H1 (cell line): ENCODE measurements around the gene MPP4. TPM values are rescaled to one million over a fixed set of nuclear protein-coding genes. Genes with fewer than 3 reads are reported as not detected.

Experiments used
- CTCF ChIA-PET: fragments of 300-600 bp; sonication (Branson Sonifier 250); formaldehyde crosslinking; loops from one replicate; lab custom pipeline; 2021; ENCODE audit not compliant: partially characterized antibody; lab: Charles Lee
- POLR2A ChIA-PET: fragments of 300-600 bp; sonication (Branson Sonifier 250); formaldehyde crosslinking; loops from one replicate; lab custom pipeline; 2021; ENCODE audit warnings: inconsistent platforms; ENCODE audit not compliant: partially characterized antibody; lab: Charles Lee
- DNase-seq, 2 experiments: peaks; one replicate each; pipeline versions ENCODE4 v3.0.0 to v3.0.0-alpha.2; 2010 to 2022; ENCODE audit warnings: low spot score in 2 of 2, low read depth in 1 of 2, mixed read lengths in 1 of 2
- FAIRE-seq: peaks from 2 replicates; lab custom pipeline; 2011; peaks lifted over from hg19 to GRCh38; lab: Jason Lieb, UNC
- H2AFZ ChIP-seq: 2 replicates; pipeline ENCODE4 v1.8.1; 2012; ENCODE audit warnings: low read length, inconsistent platforms
- H2AK5ac ChIP-seq: 2 replicates; pipeline ENCODE4 v1.6.1; 2013; ENCODE audit warnings: low read depth, low read length
- H2BK120ac ChIP-seq: replicated peaks from 2 replicates; pipeline ENCODE3; 2013; ENCODE audit warnings: low read depth, low read length, inconsistent platforms
- H2BK12ac ChIP-seq: 2 replicates; pipeline ENCODE4 v1.6.1; 2013; ENCODE audit warnings: low read depth, low read length
- H2BK15ac ChIP-seq: 2 replicates; pipeline ENCODE4 v1.6.1; 2013; ENCODE audit warnings: low read length
- H2BK20ac ChIP-seq: 2 replicates; pipeline ENCODE4 v1.6.1; 2013; ENCODE audit warnings: low read length
- H2BK5ac ChIP-seq: 2 replicates; pipeline ENCODE4 v1.6.1; 2013; ENCODE audit warnings: low read depth, low read length
- H3K14ac ChIP-seq: 2 replicates; pipeline ENCODE4 v1.6.1; 2013; ENCODE audit warnings: inconsistent platforms; ENCODE audit not compliant: insufficient read length
- H3K18ac ChIP-seq: 2 replicates; pipeline ENCODE4 v1.6.1; 2013; ENCODE audit warnings: low read length; ENCODE audit errors: extremely low read depth
- H3K23ac ChIP-seq: 2 replicates; pipeline ENCODE4 v1.6.1; 2013; ENCODE audit warnings: inconsistent platforms; ENCODE audit not compliant: insufficient read length
- H3K23me2 ChIP-seq: 2 replicates; pipeline ENCODE4 v1.6.1; 2013; ENCODE audit warnings: low read depth, low read length
- H3K27ac ChIP-seq: 2 replicates; pipeline ENCODE4 v1.6.1; 2011; ENCODE audit warnings: low read depth, low read length, inconsistent platforms
- H3K27me3 ChIP-seq, 4 experiments: replicated peaks in 1 of 4; 1 replicate in 1 of 4; 2 replicates in 3 of 4; pipeline versions ENCODE4 v1.6.1 to v1.8.1; 2011 to 2013; ENCODE audit warnings: low read length in 3 of 4, mild to moderate bottlenecking in 3 of 4, inconsistent platforms in 2 of 4, mixed read lengths in 2 of 4, moderate library complexity in 1 of 4; ENCODE audit not compliant: control insufficient read depth in 3 of 4, insufficient read depth in 3 of 4; ENCODE audit errors: extremely low read depth in 1 of 4
- H3K36me3 ChIP-seq, 4 experiments: 2 replicates each; pipeline versions ENCODE4 v1.6.1 to v1.8.1; 2011 to 2013; ENCODE audit warnings: mild to moderate bottlenecking in 4 of 4, low read length in 3 of 4, moderate library complexity in 2 of 4, control low read depth in 1 of 4, inconsistent platforms in 1 of 4; ENCODE audit not compliant: insufficient read depth in 4 of 4, control insufficient read depth in 2 of 4
- H3K4ac ChIP-seq: replicated peaks from 2 replicates; pipeline ENCODE3; 2013; ENCODE audit warnings: low read length, low read depth, mixed read lengths, inconsistent platforms; ENCODE audit not compliant: insufficient read length
- H3K4me1 ChIP-seq, 4 experiments: replicated peaks in 1 of 4; 1 replicate in 1 of 4; 2 replicates in 3 of 4; pipeline versions ENCODE4 v1.6.1 to v1.8.1; 2011 to 2013; ENCODE audit warnings: low read length in 3 of 4, inconsistent platforms in 2 of 4, mixed read lengths in 1 of 4; ENCODE audit not compliant: insufficient read depth in 4 of 4, control insufficient read depth in 3 of 4
- H3K4me2 ChIP-seq, 2 experiments: 2 replicates each; pipeline versions ENCODE4 v1.6.1 to v1.8.1; 2011 to 2013; ENCODE audit warnings: low read depth in 2 of 2, low read length in 2 of 2, control low read depth in 1 of 2, inconsistent platforms in 1 of 2, mild to moderate bottlenecking in 1 of 2; ENCODE audit not compliant: insufficient read depth in 1 of 2
- H3K4me3 ChIP-seq, 4 experiments: fragments of 200-600, 300-600 bp in 1 of 4; sonication (generic), shearing (Covaris generic), sonication (Bioruptor Twin) in 1 of 4; 2 replicates each; pipeline versions ENCODE4 v1.5.1 to v1.8.1; 2011 to 2016; ENCODE audit warnings: low read length in 4 of 4, low read depth in 3 of 4, control low read depth in 2 of 4, inconsistent platforms in 2 of 4, mild to moderate bottlenecking in 2 of 4, mixed read lengths in 1 of 4, moderate library complexity in 1 of 4; ENCODE audit not compliant: insufficient read depth in 2 of 4; ENCODE audit errors: extremely low read depth in 1 of 4
- H3K56ac ChIP-seq: replicated peaks from 2 replicates; pipeline ENCODE3; 2013; ENCODE audit warnings: low read depth, mild to moderate bottlenecking, mixed read lengths, low read length, inconsistent platforms; ENCODE audit not compliant: insufficient read length
- H3K79me1 ChIP-seq: 2 replicates; pipeline ENCODE4 v1.6.1; 2013; ENCODE audit warnings: low read depth, low read length, control low read depth
- H3K79me2 ChIP-seq, 2 experiments: 2 replicates each; pipeline versions ENCODE4 v1.6.1 to v1.8.1; 2012 to 2013; ENCODE audit warnings: low read length in 2 of 2, mild to moderate bottlenecking in 2 of 2, inconsistent platforms in 1 of 2; ENCODE audit not compliant: insufficient read depth in 2 of 2, control insufficient read depth in 1 of 2
- H3K9ac ChIP-seq, 4 experiments: replicated peaks in 1 of 4; 1 replicate in 1 of 4; 2 replicates in 3 of 4; pipeline versions ENCODE4 v1.6.1 to v1.8.1; 2011 to 2013; ENCODE audit warnings: low read depth in 3 of 4, low read length in 3 of 4, control low read depth in 2 of 4, mild to moderate bottlenecking in 2 of 4, moderate library complexity in 2 of 4, inconsistent platforms in 1 of 4; ENCODE audit errors: extremely low read depth in 1 of 4
- H3K9me3 ChIP-seq, 2 experiments: 2 replicates each; pipeline versions ENCODE4 v1.6.1 to v1.8.1; 2012 to 2013; ENCODE audit warnings: mild to moderate bottlenecking in 2 of 2, moderate library complexity in 2 of 2, control low read depth in 1 of 2, inconsistent platforms in 1 of 2, low read depth in 1 of 2, low read length in 1 of 2, mixed read lengths in 1 of 2; ENCODE audit not compliant: insufficient read depth in 2 of 2
- H4K20me1 ChIP-seq, 2 experiments: replicated peaks in 1 of 2; 2 replicates each; pipeline versions ENCODE3 to v1.8.1; 2011 to 2013; ENCODE audit warnings: inconsistent platforms in 2 of 2, low read length in 2 of 2, mild to moderate bottlenecking in 1 of 2; ENCODE audit not compliant: insufficient read depth in 2 of 2, control insufficient read depth in 1 of 2
- H4K5ac ChIP-seq: 2 replicates; pipeline ENCODE4 v1.6.1; 2013; ENCODE audit warnings: low read length, low read depth, mixed read lengths, inconsistent platforms; ENCODE audit not compliant: insufficient read length
- H4K8ac ChIP-seq: 2 replicates; pipeline ENCODE4 v1.8.0; 2013; ENCODE audit warnings: mild to moderate bottlenecking, moderate library complexity, low read length, inconsistent platforms; ENCODE audit not compliant: insufficient read depth; ENCODE audit errors: extremely low read depth
- H4K91ac ChIP-seq: replicated peaks from 2 replicates; pipeline ENCODE3; 2013; ENCODE audit warnings: low read length, mixed read lengths, inconsistent platforms; ENCODE audit not compliant: insufficient read length
- WGBS, 2 experiments: shearing (Covaris generic) in 1 of 2; methylation state at CpG; one replicate each; pipeline versions ENCODE4 v1.1.6 to v1.1.7; 2013 to 2015; ENCODE audit warnings: low lambda C conversion rate in 2 of 2, mixed read lengths in 2 of 2, inconsistent platforms in 1 of 2, low coverage in 1 of 2, missing lambda C conversion rate in 1 of 2; ENCODE audit not compliant: insufficient replicate concordance in 2 of 2, insufficient coverage in 1 of 2, insufficient read length in 1 of 2; ENCODE audit errors: extremely low coverage in 1 of 2, missing lambda C conversion rate in 1 of 2; 5-methylcytosine and 5-hydroxymethylcytosine counted together
- polyA plus RNA-seq, 7 experiments: library from polyadenylated mRNA; depleted of rRNA in 3 of 7; stranded (reverse) in 5 of 7; unstranded in 2 of 7; fragments of >200 nt in 5 of 7; fragments of 200-250 nt in 2 of 7; gene quantifications; 1 replicate in 5 of 7; 2 replicates in 1 of 7; 4 replicates in 1 of 7; pipeline versions ENCODE4 v1.2.1 to v1.2.3, GENCODE V29; 2011 to 2013; ENCODE audit warnings: missing spikeins in 2 of 7, mixed read lengths in 2 of 7
- total RNA-seq: library from RNA; stranded (reverse); fragmentation: NEBNext Ultra II Directional; extraction: Animal tissue kit (Norgen Biotek cat#: 25700); gene quantifications from 2 replicates; pipeline ENCODE4 v1.2.1, GENCODE V29; 2021
- TF ChIP-seq, protein P1 (sequence below): fragments of 300-600 bp; sonication (generic); IDR thresholded peaks from 2 replicates; pipeline ENCODE4 v1.7.1; 2012; ENCODE audit warnings: low read length, moderate library complexity, mild to moderate bottlenecking, inconsistent platforms; ENCODE audit not compliant: insufficient replicate concordance

MPP4 gene
- total and polyA plus RNA-seq, 2 of the 8 experiments (the other 6 are each of a cell fraction or from before 2014, with no cell fraction given) = not detected

DNA sequence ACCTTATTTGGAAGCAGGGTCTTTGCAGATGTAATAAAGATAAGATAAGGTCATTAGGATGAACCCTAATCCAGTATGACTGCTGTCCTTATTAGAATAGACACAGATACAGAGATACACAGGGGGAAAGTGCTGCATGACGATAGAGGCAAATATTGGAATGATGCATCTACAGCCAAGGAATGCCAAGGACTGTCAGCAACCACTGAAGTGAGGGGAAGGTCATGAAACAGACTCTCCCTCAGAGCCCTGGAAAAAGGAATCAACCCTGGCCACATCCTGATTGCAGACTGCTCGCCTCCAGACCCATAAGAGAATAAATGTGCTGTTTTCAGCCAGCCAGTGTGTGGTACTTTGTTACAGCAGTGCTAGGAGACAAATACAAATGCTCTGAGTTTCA lies 69.9 kb downstream of the MPP4 start:
- ChIA-PET CTCF (no interaction called here), POLR2A (no interaction called here)
- 77% methylated on average over 2 of the region's 2 CpGs; no CpG with 5 or more reads in 1 of the 2 experiments for WGBS, 2 experiments
- Histone ChIP-seq H3K23me2 (no peaks in the 10 kb centered on the region), H2BK5ac (no peak overlapping the region), H3K23ac (no peak overlapping the region), H3K4me1 (no peaks in the 10 kb centered on the region), H3K9me3 (no peaks in the 10 kb centered on the region), H4K5ac (no peak overlapping the region), H2AK5ac (no peak overlapping the region), H4K20me1 (no peaks in the 10 kb centered on the region), H3K14ac (no peak overlapping the region), H3K79me1 (no peaks in the 10 kb centered on the region), H4K91ac (no peak overlapping the region), H2BK12ac (no peak overlapping the region), H3K27ac (no peak overlapping the region), H3K56ac (no peak overlapping the region), H3K36me3 (peaks cover 21 to 92% (median 50%) of the 10 kb centered on the region in 4 experiments), H2BK120ac (no peak overlapping the region), H2BK20ac (no peak overlapping the region), H4K8ac (no peak overlapping the region), H2BK15ac (no peak overlapping the region), H3K79me2 (no peaks in the 10 kb centered on the region), H3K27me3 (no peaks in the 10 kb centered on the region), H2AFZ (no peak overlapping the region), H3K9ac (no peak overlapping the region), H3K4me2 (no peak overlapping the region), H3K4ac (no peak overlapping the region), H3K18ac (no peak overlapping the region), H3K4me3 (no peak overlapping the region)
- FAIRE-seq (no peak), DNase-seq (no peak)
- TF ChIP-seq, protein P1, sequence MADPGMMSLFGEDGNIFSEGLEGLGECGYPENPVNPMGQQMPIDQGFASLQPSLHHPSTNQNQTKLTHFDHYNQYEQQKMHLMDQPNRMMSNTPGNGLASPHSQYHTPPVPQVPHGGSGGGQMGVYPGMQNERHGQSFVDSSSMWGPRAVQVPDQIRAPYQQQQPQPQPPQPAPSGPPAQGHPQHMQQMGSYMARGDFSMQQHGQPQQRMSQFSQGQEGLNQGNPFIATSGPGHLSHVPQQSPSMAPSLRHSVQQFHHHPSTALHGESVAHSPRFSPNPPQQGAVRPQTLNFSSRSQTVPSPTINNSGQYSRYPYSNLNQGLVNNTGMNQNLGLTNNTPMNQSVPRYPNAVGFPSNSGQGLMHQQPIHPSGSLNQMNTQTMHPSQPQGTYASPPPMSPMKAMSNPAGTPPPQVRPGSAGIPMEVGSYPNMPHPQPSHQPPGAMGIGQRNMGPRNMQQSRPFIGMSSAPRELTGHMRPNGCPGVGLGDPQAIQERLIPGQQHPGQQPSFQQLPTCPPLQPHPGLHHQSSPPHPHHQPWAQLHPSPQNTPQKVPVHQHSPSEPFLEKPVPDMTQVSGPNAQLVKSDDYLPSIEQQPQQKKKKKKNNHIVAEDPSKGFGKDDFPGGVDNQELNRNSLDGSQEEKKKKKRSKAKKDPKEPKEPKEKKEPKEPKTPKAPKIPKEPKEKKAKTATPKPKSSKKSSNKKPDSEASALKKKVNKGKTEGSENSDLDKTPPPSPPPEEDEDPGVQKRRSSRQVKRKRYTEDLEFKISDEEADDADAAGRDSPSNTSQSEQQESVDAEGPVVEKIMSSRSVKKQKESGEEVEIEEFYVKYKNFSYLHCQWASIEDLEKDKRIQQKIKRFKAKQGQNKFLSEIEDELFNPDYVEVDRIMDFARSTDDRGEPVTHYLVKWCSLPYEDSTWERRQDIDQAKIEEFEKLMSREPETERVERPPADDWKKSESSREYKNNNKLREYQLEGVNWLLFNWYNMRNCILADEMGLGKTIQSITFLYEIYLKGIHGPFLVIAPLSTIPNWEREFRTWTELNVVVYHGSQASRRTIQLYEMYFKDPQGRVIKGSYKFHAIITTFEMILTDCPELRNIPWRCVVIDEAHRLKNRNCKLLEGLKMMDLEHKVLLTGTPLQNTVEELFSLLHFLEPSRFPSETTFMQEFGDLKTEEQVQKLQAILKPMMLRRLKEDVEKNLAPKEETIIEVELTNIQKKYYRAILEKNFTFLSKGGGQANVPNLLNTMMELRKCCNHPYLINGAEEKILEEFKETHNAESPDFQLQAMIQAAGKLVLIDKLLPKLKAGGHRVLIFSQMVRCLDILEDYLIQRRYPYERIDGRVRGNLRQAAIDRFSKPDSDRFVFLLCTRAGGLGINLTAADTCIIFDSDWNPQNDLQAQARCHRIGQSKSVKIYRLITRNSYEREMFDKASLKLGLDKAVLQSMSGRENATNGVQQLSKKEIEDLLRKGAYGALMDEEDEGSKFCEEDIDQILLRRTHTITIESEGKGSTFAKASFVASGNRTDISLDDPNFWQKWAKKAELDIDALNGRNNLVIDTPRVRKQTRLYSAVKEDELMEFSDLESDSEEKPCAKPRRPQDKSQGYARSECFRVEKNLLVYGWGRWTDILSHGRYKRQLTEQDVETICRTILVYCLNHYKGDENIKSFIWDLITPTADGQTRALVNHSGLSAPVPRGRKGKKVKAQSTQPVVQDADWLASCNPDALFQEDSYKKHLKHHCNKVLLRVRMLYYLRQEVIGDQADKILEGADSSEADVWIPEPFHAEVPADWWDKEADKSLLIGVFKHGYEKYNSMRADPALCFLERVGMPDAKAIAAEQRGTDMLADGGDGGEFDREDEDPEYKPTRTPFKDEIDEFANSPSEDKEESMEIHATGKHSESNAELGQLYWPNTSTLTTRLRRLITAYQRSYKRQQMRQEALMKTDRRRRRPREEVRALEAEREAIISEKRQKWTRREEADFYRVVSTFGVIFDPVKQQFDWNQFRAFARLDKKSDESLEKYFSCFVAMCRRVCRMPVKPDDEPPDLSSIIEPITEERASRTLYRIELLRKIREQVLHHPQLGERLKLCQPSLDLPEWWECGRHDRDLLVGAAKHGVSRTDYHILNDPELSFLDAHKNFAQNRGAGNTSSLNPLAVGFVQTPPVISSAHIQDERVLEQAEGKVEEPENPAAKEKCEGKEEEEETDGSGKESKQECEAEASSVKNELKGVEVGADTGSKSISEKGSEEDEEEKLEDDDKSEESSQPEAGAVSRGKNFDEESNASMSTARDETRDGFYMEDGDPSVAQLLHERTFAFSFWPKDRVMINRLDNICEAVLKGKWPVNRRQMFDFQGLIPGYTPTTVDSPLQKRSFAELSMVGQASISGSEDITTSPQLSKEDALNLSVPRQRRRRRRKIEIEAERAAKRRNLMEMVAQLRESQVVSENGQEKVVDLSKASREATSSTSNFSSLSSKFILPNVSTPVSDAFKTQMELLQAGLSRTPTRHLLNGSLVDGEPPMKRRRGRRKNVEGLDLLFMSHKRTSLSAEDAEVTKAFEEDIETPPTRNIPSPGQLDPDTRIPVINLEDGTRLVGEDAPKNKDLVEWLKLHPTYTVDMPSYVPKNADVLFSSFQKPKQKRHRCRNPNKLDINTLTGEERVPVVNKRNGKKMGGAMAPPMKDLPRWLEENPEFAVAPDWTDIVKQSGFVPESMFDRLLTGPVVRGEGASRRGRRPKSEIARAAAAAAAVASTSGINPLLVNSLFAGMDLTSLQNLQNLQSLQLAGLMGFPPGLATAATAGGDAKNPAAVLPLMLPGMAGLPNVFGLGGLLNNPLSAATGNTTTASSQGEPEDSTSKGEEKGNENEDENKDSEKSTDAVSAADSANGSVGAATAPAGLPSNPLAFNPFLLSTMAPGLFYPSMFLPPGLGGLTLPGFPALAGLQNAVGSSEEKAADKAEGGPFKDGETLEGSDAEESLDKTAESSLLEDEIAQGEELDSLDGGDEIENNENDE = no peak
